Measurements from ENCODE around the gene RAPGEF4.

Gene RAPGEF4

GRCh38 chr2:172972005-172972619 lies 236.5 kb downstream of the RAPGEF4 start:
- peak; percentile 63 to 72 for DNase-seq

GRCh38 chr2:172974762-172975161 lies 239.1 kb downstream of the RAPGEF4 start:
- DNase-seq = no peak

- DNase-seq = no peak
Measured at GRCh38 chr2:172976116-172976515, 240.5 kb downstream of the RAPGEF4 start.

GRCh38 chr2:172976816-172977215 lies 241.2 kb downstream of the RAPGEF4 start:
- no peak for DNase-seq

GRCh38 chr2:172977270-172978062 lies 241.8 kb downstream of the RAPGEF4 start:
- DNase-seq = no peak

- peak in 1 of 2 experiments; percentile 29 for DNase-seq
Measured at GRCh38 chr2:172978063-172978383, 242.4 kb downstream of the RAPGEF4 start.

GRCh38 chr2:172985139-172985892 lies 249.7 kb downstream of the RAPGEF4 start:
- peak; percentile 37 to 46 for DNase-seq

- no peak for DNase-seq
Measured at GRCh38 chr2:172986040-172986439, 250.4 kb downstream of the RAPGEF4 start.

- DNase-seq = no peak
Measured at GRCh38 chr2:172988728-172989127, 253.1 kb downstream of the RAPGEF4 start.

GRCh38 chr2:172991031-172991430 lies 255.4 kb downstream of the RAPGEF4 start:
- DNase-seq = no peak

- DNase-seq = no peak
Measured at GRCh38 chr2:172993139-172993538, 257.5 kb downstream of the RAPGEF4 start.

GRCh38 chr2:172993931-172994717 lies 258.5 kb downstream of the RAPGEF4 start:
- no peak for DNase-seq

GRCh38 chr2:172994864-172995263 lies 259.2 kb downstream of the RAPGEF4 start:
- no peak for DNase-seq

GRCh38 chr2:172995323-172996244 lies 259.9 kb downstream of the RAPGEF4 start:
- no peak for DNase-seq

- DNase-seq = no peak
Measured at GRCh38 chr2:172996387-172996961, 260.8 kb downstream of the RAPGEF4 start.

- DNase-seq = no peak
Measured at GRCh38 chr2:172997031-172997430, 261.4 kb downstream of the RAPGEF4 start.

- DNase-seq = no peak
Measured at GRCh38 chr2:172998547-172999272, 263.1 kb downstream of the RAPGEF4 start.

- DNase-seq = no peak
Measured at GRCh38 chr2:172999641-173000386, 264.2 kb downstream of the RAPGEF4 start.

- no peak for DNase-seq
Measured at GRCh38 chr2:173001664-173002604, 266.3 kb downstream of the RAPGEF4 start.

Data from activated T-cell treated with anti-CD3 and anti-CD28 coated beads, Interleukin-2, amount 50 U/mL, for 48 hours (primary cell).